Keratinocyte (primary cell): ENCODE measurements around the gene ANKRD53. TPM values are rescaled to one million over a fixed set of nuclear protein-coding genes. Genes with fewer than 3 reads are reported as not detected.

ENCODE experiments used
- DNase-seq: peaks from one replicate; pipeline ENCODE4 v3.0.0-alpha.2; 2011; ENCODE audit warnings: low read depth, missing footprints, low spot score
- FAIRE-seq: peaks from 2 replicates; lab custom pipeline; 2011; peaks lifted over from hg19 to GRCh38; lab: Jason Lieb, UNC
- H2AFZ ChIP-seq: 2 replicates; pipeline ENCODE4 v1.6.0; 2012; ENCODE audit warnings: low read length, control low read depth, inconsistent platforms; ENCODE audit not compliant: control insufficient read depth
- H3K27ac ChIP-seq: 2 replicates; pipeline ENCODE4 v1.5.1; 2011; ENCODE audit warnings: low read length; ENCODE audit not compliant: control insufficient read depth, insufficient read depth
- H3K27me3 ChIP-seq: 3 replicates; pipeline ENCODE4 v1.6.0; 2011; ENCODE audit warnings: low read length; ENCODE audit not compliant: control insufficient read depth, insufficient read depth; ENCODE audit errors: extremely low read depth
- H3K36me3 ChIP-seq, 2 experiments: 2 replicates in 1 of 2; 3 replicates in 1 of 2; pipeline ENCODE4 v1.5.1; 2011; ENCODE audit warnings: low read length in 2 of 2, mild to moderate bottlenecking in 1 of 2; ENCODE audit not compliant: control insufficient read depth in 2 of 2, insufficient read depth in 2 of 2; ENCODE audit errors: extremely low read depth in 1 of 2
- H3K4me1 ChIP-seq: 3 replicates; pipeline ENCODE4 v1.5.1; 2011; ENCODE audit warnings: low read length; ENCODE audit not compliant: control insufficient read depth, insufficient read depth; ENCODE audit errors: extremely low read depth
- H3K4me2 ChIP-seq: 3 replicates; pipeline ENCODE4 v1.6.0; 2011; ENCODE audit warnings: low read depth, low read length; ENCODE audit not compliant: control insufficient read depth, insufficient read depth; ENCODE audit errors: extremely low read depth
- H3K4me3 ChIP-seq, 3 experiments: fragments of 200-600 bp in 1 of 3; sonication (generic) in 1 of 3; 2 replicates in 2 of 3; 3 replicates in 1 of 3; pipeline ENCODE4 v1.5.1; 2011 to 2016; ENCODE audit warnings: low read length in 3 of 3, mild to moderate bottlenecking in 3 of 3, control low read depth in 2 of 3, inconsistent platforms in 1 of 3, low read depth in 1 of 3, mixed read lengths in 1 of 3, mixed run types in 1 of 3, moderate library complexity in 1 of 3; ENCODE audit not compliant: control insufficient read depth in 2 of 3, insufficient read depth in 2 of 3; ENCODE audit errors: extremely low read depth in 1 of 3
- H3K79me2 ChIP-seq: 2 replicates; pipeline ENCODE4 v1.6.0; 2012; ENCODE audit warnings: low read length; ENCODE audit not compliant: control insufficient read depth, insufficient read depth
- H3K9ac ChIP-seq: 3 replicates; pipeline ENCODE4 v1.6.0; 2011; ENCODE audit warnings: low read length; ENCODE audit not compliant: control insufficient read depth, insufficient read depth; ENCODE audit errors: extremely low read depth
- H3K9me1 ChIP-seq: 3 replicates; pipeline ENCODE4 v1.6.0; 2011; ENCODE audit warnings: low read length; ENCODE audit not compliant: control insufficient read depth, insufficient read depth; ENCODE audit errors: extremely low read depth
- H3K9me3 ChIP-seq: 2 replicates; pipeline ENCODE4 v1.5.1; 2012; ENCODE audit warnings: low read depth, low read length; ENCODE audit not compliant: control insufficient read depth
- H4K20me1 ChIP-seq: 3 replicates; pipeline ENCODE4 v1.6.0; 2011; ENCODE audit warnings: low read length; ENCODE audit not compliant: control insufficient read depth, insufficient read depth; ENCODE audit errors: extremely low read depth
- CTCF ChIP-seq, 3 experiments: IDR thresholded peaks in 1 of 3; conservative IDR thresholded peaks in 1 of 3; optimal IDR thresholded peaks in 1 of 3; 2 replicates in 2 of 3; 3 replicates in 1 of 3; pipeline versions ENCODE3 to v1.5.1; 2011; ENCODE audit warnings: low read length in 3 of 3, mild to moderate bottlenecking in 3 of 3, moderate library complexity in 2 of 3, control low read depth in 1 of 3, inconsistent platforms in 1 of 3; ENCODE audit not compliant: insufficient read depth in 2 of 3; ENCODE audit errors: extremely low read depth in 1 of 3
- EZH2 ChIP-seq: IDR thresholded peaks from one replicate; pipeline ENCODE4 v1.6.1; 2012; ENCODE audit warnings: inconsistent platforms, mild to moderate bottlenecking, low read length, moderate library complexity
- dilution Hi-C: fragments of 300-500 bp; cut with MboI; formaldehyde crosslinking; loops from one replicate; pipeline ENCODE4 v1.7.0; 2020; ENCODE audit warnings: low sequenced_read_pairs; ENCODE audit not compliant: extremely low pct_ligation_motif_present
- polyA plus RNA-seq, 5 experiments: library from polyadenylated mRNA; depleted of rRNA in 3 of 5; stranded (reverse) in 3 of 5; stranded (forward) in 1 of 5; unstranded in 1 of 5; fragments of >200 nt; gene quantifications; 1 replicate in 1 of 5; 2 replicates in 3 of 5; 3 replicates in 1 of 5; pipeline versions ENCODE4 v1.2.1 to v1.2.3, GENCODE V29; 2011 to 2012; ENCODE audit warnings: missing spikeins in 2 of 5, low read depth in 1 of 5, low replicate concordance in 1 of 5

Gene ANKRD53
- polyA plus RNA-seq, 1 donor (not counting 4 experiments of a cell fraction or from before 2014, with no cell fraction given), result not detected

DNA sequence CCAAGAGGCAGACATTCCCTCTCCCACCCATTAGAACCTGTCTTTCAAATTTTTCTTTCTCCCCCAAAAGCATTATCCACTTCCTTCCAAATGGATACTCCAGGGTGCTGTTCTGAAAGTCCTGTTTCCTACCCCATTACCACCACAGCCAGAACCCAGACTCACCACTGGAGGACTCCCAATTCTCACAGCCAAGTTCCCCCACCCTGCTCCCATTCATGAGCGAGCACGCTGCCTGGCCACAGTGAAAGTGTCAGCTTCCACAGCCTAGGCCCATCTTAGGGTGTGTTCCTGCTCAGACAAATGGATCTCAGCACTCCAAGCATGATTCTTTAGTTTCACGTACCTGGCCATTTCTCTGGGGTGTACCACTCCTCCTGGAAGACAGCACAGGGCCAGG, 3.8 kb upstream of the ANKRD53 start:
- H4K20me1 ChIP-seq, result no peaks in the 10 kb centered on the region
- H2AFZ ChIP-seq, result no peak overlapping the region
- no peaks in the 10 kb centered on the region for H3K9me1 ChIP-seq
- no peak overlapping the region for H3K9ac ChIP-seq
- TF ChIP-seq EZH2 (no peak), CTCF (optimal IDR thresholded peaks at IDR 0.05 in 1 of 3, IDR thresholded peaks at IDR 0.05 in 1 of 3, conservative IDR thresholded peaks at IDR 0.05 in 1 of 3; ENCODE audit: extremely low read depth in 1 of 3, insufficient read depth in 2 of 3, low read length in 3 of 3) (no peak)
- no peaks in the 10 kb centered on the region for H3K79me2 ChIP-seq
- H3K27ac ChIP-seq, result no peak overlapping the region
- no peaks in the 10 kb centered on the region for H3K27me3 ChIP-seq
- no peak for DNase-seq
- no peak for FAIRE-seq
- H3K4me2 ChIP-seq, result no peak overlapping the region
- H3K4me3 ChIP-seq, result no peak overlapping the region
- H3K4me1 ChIP-seq, result peaks cover 18% of the 10 kb centered on the region
- H3K9me3 ChIP-seq, result no peaks in the 10 kb centered on the region
- dilution Hi-C loops, result no loop called here
- H3K36me3 ChIP-seq, result no peaks in the 10 kb centered on the region

DNA sequence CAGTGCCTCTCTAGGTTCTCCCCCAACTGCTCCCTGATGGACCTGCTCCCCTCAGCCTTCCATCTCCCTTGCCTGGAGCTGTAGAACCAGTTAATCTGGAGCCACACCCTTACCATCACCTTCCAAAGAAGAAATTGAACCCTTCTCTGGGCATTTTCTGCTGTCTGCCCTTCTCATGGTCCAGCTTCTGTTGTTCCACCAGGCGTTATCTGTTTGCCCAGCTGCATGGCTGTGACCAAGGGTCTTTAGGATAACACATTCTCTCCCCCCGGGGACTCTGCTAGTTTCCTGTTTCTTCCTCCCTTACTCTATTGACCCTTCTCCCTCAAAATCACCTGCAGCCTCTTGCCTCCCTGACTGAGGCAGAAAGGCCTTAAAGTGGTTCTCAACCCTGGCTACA, 3.2 kb upstream of the ANKRD53 start:
- no peaks in the 10 kb centered on the region for H3K9me1 ChIP-seq
- dilution Hi-C loops, result no loop called here
- no peaks in the 10 kb centered on the region for H3K36me3 ChIP-seq
- DNase-seq (no peak), FAIRE-seq (no peak)
- H4K20me1 ChIP-seq, result no peaks in the 10 kb centered on the region
- H3K4me2 ChIP-seq, result no peak overlapping the region
- H3K79me2 ChIP-seq, result no peaks in the 10 kb centered on the region
- H3K27ac ChIP-seq, result no peak overlapping the region
- H3K9ac ChIP-seq, result no peak overlapping the region
- no peaks in the 10 kb centered on the region for H3K27me3 ChIP-seq
- peaks cover 18% of the 10 kb centered on the region for H3K4me1 ChIP-seq
- TF ChIP-seq CTCF (optimal IDR thresholded peaks at IDR 0.05 in 1 of 3, IDR thresholded peaks at IDR 0.05 in 1 of 3, conservative IDR thresholded peaks at IDR 0.05 in 1 of 3; ENCODE audit: extremely low read depth in 1 of 3, insufficient read depth in 2 of 3, low read length in 3 of 3), result no peak
- TF ChIP-seq EZH2, result no peak
- no peak overlapping the region for H3K4me3 ChIP-seq
- no peak overlapping the region for H2AFZ ChIP-seq
- H3K9me3 ChIP-seq, result no peaks in the 10 kb centered on the region
